ENCODE results near the gene SP2.

Gene SP2

GRCh38 chr17:47973541-47973940 lies 77.5 kb downstream of the SP2 start:
- no peak for DNase-seq (ENCODE audit: low spot score)

GRCh38 chr17:47975189-47975822 lies 79.3 kb downstream of the SP2 start:
- DNase-seq (ENCODE audit: low spot score) = no peak

GRCh38 chr17:47975823-47976205 lies 79.8 kb downstream of the SP2 start:
- DNase-seq (ENCODE audit: low spot score) = no peak

GRCh38 chr17:47978324-47978723 lies 82.3 kb downstream of the SP2 start:
- peak; percentile 86 for DNase-seq (ENCODE audit: low spot score)
